ENCODE measurements around the gene KLC1. TPM values are rescaled to one million over a fixed set of nuclear protein-coding genes. Genes with fewer than 3 reads are reported as not detected.

The KLC1 gene
- total RNA-seq, 1 experiment from 2014 or later: 163 TPM

GRCh38 chr14:103702095-103702494, 73.1 kb downstream of the KLC1 start:
- no TSS peak for BruUV-seq (replicated peaks)
- ChIA-PET POLR2A (ENCODE audit: low non-redundant PET) (no interaction called here), CTCF (no interaction called here)
- no peak overlapping the region for H3K27ac ChIP-seq (ENCODE audit: low read depth, low read length, poor library complexity, severe bottlenecking)
- no peaks in the 10 kb centered on the region for H3K27me3 ChIP-seq (replicated peaks; ENCODE audit: insufficient read depth, low read depth, low read length, poor library complexity)
- no peak for DNase-seq (ENCODE audit: low spot score)
- H3K4me1 ChIP-seq (ENCODE audit: insufficient read depth, low read length, poor library complexity, severe bottlenecking): peaks cover 19% of the 10 kb centered on the region
- no peak overlapping the region for H3K4me3 ChIP-seq (ENCODE audit: low read depth, low read length, poor library complexity, severe bottlenecking)
- intact Hi-C loops (cut with micrococcal nuclease; ENCODE audit: unreplicated experiment): no loop called here
- H3K9me3 ChIP-seq (ENCODE audit: low read depth, low read length, poor library complexity, severe bottlenecking): no peaks in the 10 kb centered on the region
- H3K36me3 ChIP-seq (ENCODE audit: insufficient read depth, low read length, poor library complexity, severe bottlenecking): peaks cover 92% of the 10 kb centered on the region
- TF ChIP-seq EZH2 (IDR thresholded peaks at IDR 0.05; ENCODE audit: borderline replicate concordance, low read depth, low read length, poor library complexity, severe bottlenecking): no peak
- TF ChIP-seq, protein P1, sequence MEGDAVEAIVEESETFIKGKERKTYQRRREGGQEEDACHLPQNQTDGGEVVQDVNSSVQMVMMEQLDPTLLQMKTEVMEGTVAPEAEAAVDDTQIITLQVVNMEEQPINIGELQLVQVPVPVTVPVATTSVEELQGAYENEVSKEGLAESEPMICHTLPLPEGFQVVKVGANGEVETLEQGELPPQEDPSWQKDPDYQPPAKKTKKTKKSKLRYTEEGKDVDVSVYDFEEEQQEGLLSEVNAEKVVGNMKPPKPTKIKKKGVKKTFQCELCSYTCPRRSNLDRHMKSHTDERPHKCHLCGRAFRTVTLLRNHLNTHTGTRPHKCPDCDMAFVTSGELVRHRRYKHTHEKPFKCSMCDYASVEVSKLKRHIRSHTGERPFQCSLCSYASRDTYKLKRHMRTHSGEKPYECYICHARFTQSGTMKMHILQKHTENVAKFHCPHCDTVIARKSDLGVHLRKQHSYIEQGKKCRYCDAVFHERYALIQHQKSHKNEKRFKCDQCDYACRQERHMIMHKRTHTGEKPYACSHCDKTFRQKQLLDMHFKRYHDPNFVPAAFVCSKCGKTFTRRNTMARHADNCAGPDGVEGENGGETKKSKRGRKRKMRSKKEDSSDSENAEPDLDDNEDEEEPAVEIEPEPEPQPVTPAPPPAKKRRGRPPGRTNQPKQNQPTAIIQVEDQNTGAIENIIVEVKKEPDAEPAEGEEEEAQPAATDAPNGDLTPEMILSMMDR (conservative IDR thresholded peaks at IDR 0.05; ENCODE audit: low read depth, low read length): no peak

GRCh38 chr14:103702497-103703432, 73.8 kb downstream of the KLC1 start:
- no TSS peak for BruUV-seq (replicated peaks)

DNA sequence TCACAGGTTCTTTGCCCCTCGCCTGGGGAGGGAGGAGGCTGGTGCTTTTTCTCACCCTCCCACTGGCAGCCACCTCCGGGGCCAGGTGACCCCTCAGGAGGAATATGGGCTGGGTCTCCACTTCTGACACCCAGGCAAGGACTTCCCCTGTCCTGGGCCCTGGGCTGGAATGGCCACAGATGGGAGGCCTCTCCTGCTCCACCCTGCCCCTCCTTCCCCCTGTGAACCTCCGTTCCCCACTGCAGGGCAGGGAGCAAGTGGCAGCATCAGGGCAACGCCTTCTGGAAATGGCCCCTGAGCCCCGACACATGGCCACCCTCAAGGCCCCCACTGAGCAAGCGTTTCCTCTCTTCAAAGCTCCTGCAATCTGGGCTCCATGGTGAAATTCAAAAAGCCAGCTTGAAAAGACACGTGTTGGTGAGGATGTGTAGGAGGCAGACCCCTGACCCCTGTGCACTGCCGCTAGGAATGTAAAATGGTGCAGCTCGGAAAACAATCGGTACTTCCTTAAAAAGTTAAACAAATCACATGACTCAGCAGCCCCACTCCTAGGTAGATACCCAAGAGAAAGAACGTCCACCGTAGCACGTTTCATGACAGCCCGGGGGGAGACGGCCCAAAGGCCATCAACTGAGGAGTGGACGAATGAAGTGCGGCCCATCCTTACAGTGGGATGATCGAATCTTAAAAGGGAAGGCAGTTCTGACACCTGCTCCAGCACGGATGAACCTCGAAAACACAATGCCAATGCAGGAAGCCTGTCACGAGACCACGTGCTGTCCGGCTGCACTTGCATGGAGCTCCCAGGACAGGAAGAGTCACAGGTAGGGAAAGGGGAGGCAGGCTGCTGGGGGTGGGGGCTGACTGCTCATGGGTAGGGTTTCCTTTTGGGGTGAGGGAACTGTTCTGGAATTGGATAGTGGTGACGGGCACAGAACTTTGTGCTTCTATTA, 74.7 kb downstream of the KLC1 start:
- CTCF ChIA-PET: no interaction called here
- Histone ChIP-seq H3K9me3 (ENCODE audit: low read depth, low read length, poor library complexity, severe bottlenecking) (no peaks in the 10 kb centered on the region), H3K27ac (ENCODE audit: low read depth, low read length, poor library complexity, severe bottlenecking) (peak overlapping the region; percentile 14), H3K4me1 (ENCODE audit: insufficient read depth, low read length, poor library complexity, severe bottlenecking) (peaks cover 11% of the 10 kb centered on the region), H3K36me3 (ENCODE audit: insufficient read depth, low read length, poor library complexity, severe bottlenecking) (peaks cover 91% of the 10 kb centered on the region), H3K4me3 (ENCODE audit: low read depth, low read length, poor library complexity, severe bottlenecking) (no peak overlapping the region), H3K27me3 (replicated peaks; ENCODE audit: insufficient read depth, low read depth, low read length, poor library complexity) (no peaks in the 10 kb centered on the region)
- TF ChIP-seq EZH2 (IDR thresholded peaks at IDR 0.05; ENCODE audit: borderline replicate concordance, low read depth, low read length, poor library complexity, severe bottlenecking): no peak
- TF ChIP-seq, protein P1 (conservative IDR thresholded peaks at IDR 0.05; ENCODE audit: low read depth, low read length): no peak
- no TSS peak for BruUV-seq (replicated peaks)
- POLR2A ChIA-PET (ENCODE audit: low non-redundant PET): interaction anchor here (0.6 kb wide), 1 partner anchor 10 kb away, joined by 3 read pairs; no protein-coding TSS in a partner anchor
- no peak for DNase-seq (ENCODE audit: low spot score)
- intact Hi-C loops (cut with micrococcal nuclease; ENCODE audit: unreplicated experiment): no loop called here

More at GRCh38 chr14:103702497-103703432, 73.8 kb downstream of the KLC1 start:
- Histone ChIP-seq H3K4me3 (ENCODE audit: low read depth, low read length, poor library complexity, severe bottlenecking) (no peak overlapping the region), H3K4me1 (ENCODE audit: insufficient read depth, low read length, poor library complexity, severe bottlenecking) (peaks cover 12% of the 10 kb centered on the region), H3K36me3 (ENCODE audit: insufficient read depth, low read length, poor library complexity, severe bottlenecking) (peaks cover 93% of the 10 kb centered on the region), H3K9me3 (ENCODE audit: low read depth, low read length, poor library complexity, severe bottlenecking) (no peaks in the 10 kb centered on the region), H3K27ac (ENCODE audit: low read depth, low read length, poor library complexity, severe bottlenecking) (peak overlapping the region; percentile 14), H3K27me3 (replicated peaks; ENCODE audit: insufficient read depth, low read depth, low read length, poor library complexity) (no peaks in the 10 kb centered on the region)
- no peak for DNase-seq (ENCODE audit: low spot score)
- POLR2A ChIA-PET (ENCODE audit: low non-redundant PET): no interaction called here
- TF ChIP-seq, protein P1 (conservative IDR thresholded peaks at IDR 0.05; ENCODE audit: low read depth, low read length): no peak
- no peak for TF ChIP-seq EZH2 (IDR thresholded peaks at IDR 0.05; ENCODE audit: borderline replicate concordance, low read depth, low read length, poor library complexity, severe bottlenecking)
- CTCF ChIA-PET: no interaction called here
- intact Hi-C loops (cut with micrococcal nuclease; ENCODE audit: unreplicated experiment): no loop called here
